Immature natural killer cell (primary cell): Measurements from ENCODE around the gene SPATA4. TPM values are rescaled to one million over a fixed set of nuclear protein-coding genes. Genes with fewer than 3 reads are reported as not detected.
"Not testable (repeated sequence)": the region's sequence is repeated elsewhere in the genome, so short reads cannot be mapped to it uniquely, and the experiment has no call there.

Source experiments
- DNase-seq, 3 donors: peaks; one replicate each; pipeline ENCODE4 v3.0.0; 2022; ENCODE audit warnings: mixed read lengths in 1 of 3
- H3K27ac Mint-ChIP-seq, 6 donors: one replicate each; pipeline ENCODE4 v1.8.0; 2020; ENCODE audit warnings: mixed read lengths in 6 of 6, mild to moderate bottlenecking in 5 of 6, inconsistent platforms in 4 of 6, moderate library complexity in 3 of 6
- H3K27me3 Mint-ChIP-seq, 3 donors: one replicate each; pipeline ENCODE4 v1.8.0; 2020 to 2021; ENCODE audit warnings: low read depth in 3 of 3, mild to moderate bottlenecking in 3 of 3, mixed read lengths in 3 of 3, moderate library complexity in 3 of 3, inconsistent platforms in 1 of 3
- H3K36me3 Mint-ChIP-seq, 3 donors: one replicate each; pipeline ENCODE4 v1.8.0; 2020; ENCODE audit warnings: mixed read lengths in 3 of 3, inconsistent platforms in 2 of 3, mild to moderate bottlenecking in 2 of 3
- H3K4me1 Mint-ChIP-seq, 2 donors: one replicate each; pipeline ENCODE4 v1.8.0; 2020; ENCODE audit warnings: inconsistent platforms in 2 of 2, mild to moderate bottlenecking in 2 of 2, mixed read lengths in 2 of 2, moderate library complexity in 1 of 2
- H3K4me3 Mint-ChIP-seq, 5 donors: one replicate each; pipeline ENCODE4 v1.8.0; 2020; ENCODE audit warnings: mild to moderate bottlenecking in 5 of 5, mixed read lengths in 5 of 5, inconsistent platforms in 3 of 5, moderate library complexity in 3 of 5
- H3K9me3 Mint-ChIP-seq, 6 donors: one replicate each; pipeline ENCODE4 v1.8.0; 2020; ENCODE audit warnings: mild to moderate bottlenecking in 6 of 6, mixed read lengths in 6 of 6, inconsistent platforms in 4 of 6, moderate library complexity in 3 of 6
- polyA plus RNA-seq, 3 donors: library from polyadenylated mRNA; unstranded; fragments of 300-500 nt; fragmentation: Illumina TruSeq; gene quantifications; one replicate each; pipeline ENCODE4 v1.2.3, GENCODE V29; 2021

Gene SPATA4
- not detected for polyA plus RNA-seq

GRCh38 chr4:176195184-176195978 lies at the start of gene SPATA4:
TSS of gene SPATA4 (minus strand) at chr4:176195585. CDS start at chr4:176195562, 23 bp downstream.
- Mint-ChIP-seq H3K27me3 (peaks cover 5 to 16% (median 11%) of the 10 kb centered on the region in 3 donors), H3K9me3 (peaks cover 0 to 4% (median 0%) of the 10 kb centered on the region in 6 donors), H3K4me3 (peak within 1 kb of the TSS; percentile 81 to 95 (median 86)), H3K27ac (peak within 1 kb of the TSS; percentile 84 to 91 (median 88)), H3K36me3 (no peaks in the 10 kb centered on the region), H3K4me1 (peaks cover 10 to 11% of the 10 kb centered on the region in 2 donors)
- DNase-seq: peak; percentile 90 to 91 (median 91)

- H3K4me3 Mint-ChIP-seq: no peak overlapping the region
- no peak for DNase-seq
- no peaks in the 10 kb centered on the region for H3K4me1 Mint-ChIP-seq
- H3K27ac Mint-ChIP-seq: no peak overlapping the region
- peaks cover 0 to 2% (median 1%) of the 10 kb centered on the region in 3 donors for H3K27me3 Mint-ChIP-seq
- H3K36me3 Mint-ChIP-seq: no peaks in the 10 kb centered on the region
- H3K9me3 Mint-ChIP-seq: peaks cover 0 to 2% (median 0%) of the 10 kb centered on the region in 6 donors
These were observed 47.5 kb upstream of the SPATA4 start for GRCh38 chr4:176242764-176243347.

GRCh38 chr4:176241703-176242102 lies 46.3 kb upstream of the SPATA4 start:
- Mint-ChIP-seq H3K27me3 (peaks cover 0 to 1% (median 0%) of the 10 kb centered on the region in 3 donors), H3K36me3 (no peaks in the 10 kb centered on the region), H3K9me3 (peaks cover 0 to 2% (median 0%) of the 10 kb centered on the region in 6 donors), H3K4me3 (no peak overlapping the region), H3K4me1 (no peaks in the 10 kb centered on the region), H3K27ac (no peak overlapping the region)
- DNase-seq: no peak

GRCh38 chr4:176238826-176239225 lies 43.4 kb upstream of the SPATA4 start:
- Mint-ChIP-seq H3K9me3 (no peaks in the 10 kb centered on the region), H3K36me3 (no peaks in the 10 kb centered on the region), H3K4me1 (no peaks in the 10 kb centered on the region), H3K27me3 (peaks cover 1 to 4% (median 2%) of the 10 kb centered on the region in 3 donors), H3K27ac (no peak overlapping the region), H3K4me3 (no peak overlapping the region)
- DNase-seq: no peak

- no peak overlapping the region for H3K4me3 Mint-ChIP-seq
- no peaks in the 10 kb centered on the region for H3K9me3 Mint-ChIP-seq
- H3K27ac Mint-ChIP-seq: no peak overlapping the region
- no peaks in the 10 kb centered on the region for H3K4me1 Mint-ChIP-seq
- no peaks in the 10 kb centered on the region for H3K36me3 Mint-ChIP-seq
- H3K27me3 Mint-ChIP-seq: peaks cover 1 to 7% (median 2%) of the 10 kb centered on the region in 3 donors
- DNase-seq: no peak
These were observed 42.8 kb upstream of the SPATA4 start for GRCh38 chr4:176238157-176238610.

- no peak for DNase-seq
- no peaks in the 10 kb centered on the region for H3K4me1 Mint-ChIP-seq
- H3K27me3 Mint-ChIP-seq: peaks cover 2 to 7% (median 3%) of the 10 kb centered on the region in 3 donors
- H3K36me3 Mint-ChIP-seq: no peaks in the 10 kb centered on the region
- no peak overlapping the region for H3K27ac Mint-ChIP-seq
- H3K4me3 Mint-ChIP-seq: no peak overlapping the region
- H3K9me3 Mint-ChIP-seq: no peaks in the 10 kb centered on the region
These were observed 41.6 kb upstream of the SPATA4 start for GRCh38 chr4:176236946-176237345.

- Mint-ChIP-seq H3K27me3 (peaks cover 0 to 15% (median 3%) of the 10 kb centered on the region in 3 donors), H3K4me3 (no peak overlapping the region), H3K36me3 (no peaks in the 10 kb centered on the region), H3K9me3 (no peaks in the 10 kb centered on the region), H3K4me1 (no peaks in the 10 kb centered on the region), H3K27ac (no peak overlapping the region)
- no peak for DNase-seq
These were observed 35.5 kb upstream of the SPATA4 start for GRCh38 chr4:176230836-176231235.

GRCh38 chr4:176229645-176230044 lies 34.3 kb upstream of the SPATA4 start:
- Mint-ChIP-seq H3K4me3 (no peak overlapping the region), H3K9me3 (no peaks in the 10 kb centered on the region), H3K27me3 (peaks cover 0 to 15% (median 3%) of the 10 kb centered on the region in 3 donors), H3K4me1 (no peaks in the 10 kb centered on the region), H3K36me3 (no peaks in the 10 kb centered on the region), H3K27ac (no peak overlapping the region)
- DNase-seq: no peak

- Mint-ChIP-seq H3K27ac (no peak overlapping the region), H3K9me3 (no peaks in the 10 kb centered on the region), H3K27me3 (peaks cover 0 to 8% (median 2%) of the 10 kb centered on the region in 3 donors), H3K4me3 (no peak overlapping the region), H3K36me3 (no peaks in the 10 kb centered on the region), H3K4me1 (no peaks in the 10 kb centered on the region)
- no peak for DNase-seq
These were observed 31.4 kb upstream of the SPATA4 start for GRCh38 chr4:176226736-176227135.

GRCh38 chr4:176223561-176223960 lies 28.2 kb upstream of the SPATA4 start:
- Mint-ChIP-seq H3K4me3 (no peak overlapping the region), H3K9me3 (no peaks in the 10 kb centered on the region), H3K36me3 (no peaks in the 10 kb centered on the region), H3K27me3 (peaks cover 0 to 2% (median 2%) of the 10 kb centered on the region in 3 donors), H3K4me1 (no peaks in the 10 kb centered on the region), H3K27ac (no peak overlapping the region)
- DNase-seq: no peak

- DNase-seq: no peak
- no peak overlapping the region for H3K4me3 Mint-ChIP-seq
- no peaks in the 10 kb centered on the region for H3K36me3 Mint-ChIP-seq
- H3K4me1 Mint-ChIP-seq: no peaks in the 10 kb centered on the region
- no peaks in the 10 kb centered on the region for H3K9me3 Mint-ChIP-seq
- H3K27ac Mint-ChIP-seq: no peak overlapping the region
- peaks cover 0 to 2% (median 0%) of the 10 kb centered on the region in 3 donors for H3K27me3 Mint-ChIP-seq
These were observed 26.8 kb upstream of the SPATA4 start for GRCh38 chr4:176222149-176222548.

GRCh38 chr4:176217510-176217909 lies 22.1 kb upstream of the SPATA4 start:
- H3K27ac Mint-ChIP-seq: no peak overlapping the region
- H3K4me3 Mint-ChIP-seq: no peak overlapping the region
- peaks cover 0 to 3% (median 0%) of the 10 kb centered on the region in 3 donors for H3K27me3 Mint-ChIP-seq
- DNase-seq: no peak
- no peaks in the 10 kb centered on the region for H3K4me1 Mint-ChIP-seq
- H3K9me3 Mint-ChIP-seq: no peaks in the 10 kb centered on the region
- H3K36me3 Mint-ChIP-seq: no peaks in the 10 kb centered on the region

GRCh38 chr4:176212351-176212750 lies 17.0 kb upstream of the SPATA4 start:
- H3K27ac Mint-ChIP-seq, H3K9me3 Mint-ChIP-seq, H3K4me3 Mint-ChIP-seq, H3K4me1 Mint-ChIP-seq, DNase-seq, H3K27me3 Mint-ChIP-seq, H3K36me3 Mint-ChIP-seq: not testable (repeated sequence)

- Mint-ChIP-seq H3K4me1 (no peaks in the 10 kb centered on the region), H3K27ac (no peak overlapping the region), H3K27me3 (peaks cover 2 to 10% (median 4%) of the 10 kb centered on the region in 3 donors), H3K36me3 (no peaks in the 10 kb centered on the region), H3K9me3 (peaks cover 0 to 3% (median 0%) of the 10 kb centered on the region in 6 donors), H3K4me3 (no peak overlapping the region)
- no peak for DNase-seq
These were observed 15.4 kb upstream of the SPATA4 start for GRCh38 chr4:176210579-176211296.
